Neuronal stem cell (in vitro differentiated cells): ENCODE data around the gene TBC1D22A.
A peak's percentile ranks its signal among the peaks of the same experiment; 100 is the strongest.

Experiments used
- DNase-seq: peaks from one replicate; pipeline ENCODE4 v3.0.0-alpha.2; 2013; ENCODE audit warnings: low spot score
- H2AFZ ChIP-seq: one replicate; pipeline ENCODE4 v1.6.1; 2013; ENCODE audit warnings: mild to moderate bottlenecking, low read length, inconsistent platforms
- H2AK5ac ChIP-seq: 2 replicates; pipeline ENCODE4 v1.6.1; 2013; ENCODE audit warnings: low read depth, mild to moderate bottlenecking, inconsistent platforms, low read length, moderate library complexity, mixed read lengths
- H2BK120ac ChIP-seq: 2 replicates; pipeline ENCODE4 v1.6.1; 2013; ENCODE audit warnings: low read depth, mild to moderate bottlenecking, inconsistent platforms, low read length, moderate library complexity, mixed read lengths
- H2BK12ac ChIP-seq: one replicate; pipeline ENCODE4 v1.6.1; 2013; ENCODE audit warnings: low read length, inconsistent platforms
- H2BK15ac ChIP-seq: 2 replicates; pipeline ENCODE4 v1.6.1; 2013; ENCODE audit warnings: mild to moderate bottlenecking, low read length, inconsistent platforms, mixed read lengths
- H2BK5ac ChIP-seq: one replicate; pipeline ENCODE4 v1.6.1; 2013; ENCODE audit warnings: inconsistent platforms, mild to moderate bottlenecking, low read length, moderate library complexity
- H3K14ac ChIP-seq: one replicate; pipeline ENCODE4 v1.6.1; 2013; ENCODE audit warnings: low read length, inconsistent platforms
- H3K18ac ChIP-seq: 2 replicates; pipeline ENCODE4 v1.6.1; 2013; ENCODE audit warnings: low read length, inconsistent platforms
- H3K23ac ChIP-seq: 2 replicates; pipeline ENCODE4 v1.6.1; 2013; ENCODE audit warnings: low read depth, mild to moderate bottlenecking, mixed read lengths, low read length, inconsistent platforms; ENCODE audit not compliant: poor library complexity
- H3K27ac ChIP-seq: replicated peaks from 3 replicates; pipeline ENCODE4 v1.5.1; 2013; ENCODE audit warnings: low read length, inconsistent platforms
- H3K27me3 ChIP-seq, 3 experiments: 2 replicates each; pipeline ENCODE4 v1.6.1; 2013; ENCODE audit warnings: low read length in 3 of 3, mild to moderate bottlenecking in 2 of 3, inconsistent platforms in 1 of 3, low read depth in 1 of 3, mixed read lengths in 1 of 3, moderate library complexity in 1 of 3; ENCODE audit not compliant: control insufficient read depth in 3 of 3, insufficient read depth in 3 of 3
- H3K36me3 ChIP-seq, 2 donors: replicated peaks in 1 of 2; 2 replicates each; pipeline ENCODE4 v1.6.1; 2013; ENCODE audit warnings: low read length in 2 of 2; ENCODE audit not compliant: control insufficient read depth in 2 of 2, insufficient read depth in 2 of 2
- H3K4ac ChIP-seq: 2 replicates; pipeline ENCODE4 v1.6.1; 2013; ENCODE audit warnings: inconsistent platforms, mild to moderate bottlenecking, low read length, moderate library complexity
- H3K4me1 ChIP-seq, 2 donors: 1 replicate in 1 of 2; 2 replicates in 1 of 2; pipeline ENCODE4 v1.6.1; 2013; ENCODE audit warnings: low read length in 2 of 2, low read depth in 1 of 2; ENCODE audit not compliant: control insufficient read depth in 2 of 2, insufficient read depth in 1 of 2
- H3K4me2 ChIP-seq: one replicate; pipeline ENCODE4 v1.6.1; 2013; ENCODE audit warnings: mild to moderate bottlenecking, low read length, inconsistent platforms; ENCODE audit not compliant: insufficient read depth, poor library complexity, severe bottlenecking
- H3K4me3 ChIP-seq, 2 donors: 2 replicates each; pipeline ENCODE4 v1.5.1; 2013; ENCODE audit warnings: low read length in 2 of 2, mild to moderate bottlenecking in 2 of 2, inconsistent platforms in 1 of 2, moderate library complexity in 1 of 2
- H3K79me1 ChIP-seq: one replicate; pipeline ENCODE4 v1.6.1; 2013; ENCODE audit warnings: low read depth, mild to moderate bottlenecking, inconsistent platforms, low read length, moderate library complexity
- H3K9ac ChIP-seq: one replicate; pipeline ENCODE4 v1.6.1; 2013; ENCODE audit warnings: mild to moderate bottlenecking, low read depth, low read length, inconsistent platforms; ENCODE audit not compliant: poor library complexity
- H3K9me3 ChIP-seq, 2 donors: replicated peaks in 1 of 2; 2 replicates each; pipeline versions ENCODE3 to v1.6.1; 2013; ENCODE audit warnings: low read length in 2 of 2, mild to moderate bottlenecking in 2 of 2, inconsistent platforms in 1 of 2, low read depth in 1 of 2, mixed read lengths in 1 of 2, moderate library complexity in 1 of 2; ENCODE audit not compliant: control insufficient read depth in 2 of 2, insufficient read depth in 1 of 2
- H4K8ac ChIP-seq: one replicate; pipeline ENCODE4 v1.6.1; 2013; ENCODE audit warnings: low read depth, mild to moderate bottlenecking, inconsistent platforms, low read length, moderate library complexity
- H4K91ac ChIP-seq: one replicate; pipeline ENCODE4 v1.6.1; 2013; ENCODE audit warnings: low read length, low read depth, mild to moderate bottlenecking, inconsistent platforms; ENCODE audit not compliant: poor library complexity
- WGBS, 2 donors: extraction: QIAGEN DNeasy Blood & Tissue Kit; methylation state at CpG; one replicate each; pipeline ENCODE4 v1.1.7; 2013; ENCODE audit warnings: missing lambda C conversion rate in 2 of 2, mixed read lengths in 1 of 2; ENCODE audit not compliant: insufficient read length in 2 of 2, insufficient replicate concordance in 1 of 2; ENCODE audit errors: extremely low coverage in 2 of 2; 5-methylcytosine and 5-hydroxymethylcytosine counted together

The TBC1D22A gene

GRCh38 chr22:46951973-46952372 is 189.5 kb downstream of the TBC1D22A start:
- Histone ChIP-seq H2BK5ac (no peak overlapping the region), H2BK12ac (no peak overlapping the region), H3K23ac (peak overlapping the region; percentile 25), H3K4me1 (peaks cover 9 to 12% of the 10 kb centered on the region in 2 donors), H3K14ac (no peak overlapping the region), H3K4me2 (no peak overlapping the region), H3K9me3 (no peaks in the 10 kb centered on the region), H3K9ac (no peak overlapping the region), H3K4me3 (no peak overlapping the region), H4K91ac (no peak overlapping the region), H3K18ac (no peak overlapping the region), H3K27me3 (no peaks in the 10 kb centered on the region), H2AFZ (no peak overlapping the region), H2AK5ac (no peak overlapping the region), H3K27ac (no peak overlapping the region), H2BK15ac (no peak overlapping the region), H3K36me3 (peaks cover 0 to 3% of the 10 kb centered on the region in 2 donors), H3K4ac (no peak overlapping the region), H3K79me1 (peaks cover 7% of the 10 kb centered on the region), H4K8ac (no peak overlapping the region), H2BK120ac (no peak overlapping the region)
- no peak for DNase-seq
- no CpG with 5 or more reads among the region's 7 CpGs for WGBS, 2 donors

- no peaks in the 10 kb centered on the region for H3K36me3 ChIP-seq
- no peak overlapping the region for H3K18ac ChIP-seq
- DNase-seq, result no peak
- no peak overlapping the region for H2AK5ac ChIP-seq
- no peak overlapping the region for H2BK15ac ChIP-seq
- H4K8ac ChIP-seq, result no peak overlapping the region
- H3K14ac ChIP-seq, result no peak overlapping the region
- H3K4me3 ChIP-seq, result no peak overlapping the region
- H3K9me3 ChIP-seq, result no peaks in the 10 kb centered on the region
- H3K9ac ChIP-seq, result no peak overlapping the region
- WGBS, 2 donors, result no CpG with 5 or more reads among the region's 18 CpGs
- peaks cover 2% of the 10 kb centered on the region for H3K79me1 ChIP-seq
- no peak overlapping the region for H2AFZ ChIP-seq
- H2BK12ac ChIP-seq, result no peak overlapping the region
- no peak overlapping the region for H3K23ac ChIP-seq
- H3K27ac ChIP-seq, result no peak overlapping the region
- H3K4me1 ChIP-seq, result peaks cover 13 to 14% of the 10 kb centered on the region in 2 donors
- H3K27me3 ChIP-seq, result no peaks in the 10 kb centered on the region
- H3K4ac ChIP-seq, result no peak overlapping the region
- H2BK5ac ChIP-seq, result no peak overlapping the region
- H4K91ac ChIP-seq, result no peak overlapping the region
- no peak overlapping the region for H3K4me2 ChIP-seq
- no peak overlapping the region for H2BK120ac ChIP-seq
These were observed 191.7 kb downstream of the TBC1D22A start for GRCh38 chr22:46953968-46954765.

- no peaks in the 10 kb centered on the region for H3K27me3 ChIP-seq
- no peak overlapping the region for H2BK15ac ChIP-seq
- H3K4ac ChIP-seq, result no peak overlapping the region
- H3K79me1 ChIP-seq, result peaks cover 2% of the 10 kb centered on the region
- no peak overlapping the region for H3K14ac ChIP-seq
- H2BK5ac ChIP-seq, result no peak overlapping the region
- H3K9ac ChIP-seq, result no peak overlapping the region
- H3K27ac ChIP-seq, result no peak overlapping the region
- no peak for DNase-seq
- no peak overlapping the region for H2BK120ac ChIP-seq
- no peak overlapping the region for H3K4me2 ChIP-seq
- H3K9me3 ChIP-seq, result no peaks in the 10 kb centered on the region
- no peak overlapping the region for H3K18ac ChIP-seq
- H2BK12ac ChIP-seq, result no peak overlapping the region
- no peak overlapping the region for H4K8ac ChIP-seq
- no peak overlapping the region for H2AK5ac ChIP-seq
- no peak overlapping the region for H4K91ac ChIP-seq
- no peak overlapping the region for H3K4me3 ChIP-seq
- H3K23ac ChIP-seq, result no peak overlapping the region
- no peaks in the 10 kb centered on the region for H3K36me3 ChIP-seq
- peaks cover 14 to 15% of the 10 kb centered on the region in 2 donors for H3K4me1 ChIP-seq
- WGBS, 2 donors, result no CpG with 5 or more reads among the region's 7 CpGs
- H2AFZ ChIP-seq, result no peak overlapping the region
These were observed 192.3 kb downstream of the TBC1D22A start for GRCh38 chr22:46954781-46955180.

- no peak overlapping the region for H2BK5ac ChIP-seq
- no peak overlapping the region for H3K14ac ChIP-seq
- H3K4me1 ChIP-seq, result peaks cover 14 to 15% of the 10 kb centered on the region in 2 donors
- no peak overlapping the region for H3K4me3 ChIP-seq
- no peak overlapping the region for H3K23ac ChIP-seq
- H2BK120ac ChIP-seq, result no peak overlapping the region
- no peak for DNase-seq
- H2AK5ac ChIP-seq, result no peak overlapping the region
- no peak overlapping the region for H2BK12ac ChIP-seq
- H4K91ac ChIP-seq, result no peak overlapping the region
- H3K4me2 ChIP-seq, result no peak overlapping the region
- WGBS, 2 donors, result no CpG with 5 or more reads among the region's 19 CpGs
- no peaks in the 10 kb centered on the region for H3K36me3 ChIP-seq
- H2AFZ ChIP-seq, result no peak overlapping the region
- no peaks in the 10 kb centered on the region for H3K9me3 ChIP-seq
- no peaks in the 10 kb centered on the region for H3K27me3 ChIP-seq
- no peak overlapping the region for H3K27ac ChIP-seq
- no peak overlapping the region for H3K18ac ChIP-seq
- H4K8ac ChIP-seq, result no peak overlapping the region
- H2BK15ac ChIP-seq, result no peak overlapping the region
- no peak overlapping the region for H3K4ac ChIP-seq
- no peak overlapping the region for H3K9ac ChIP-seq
- H3K79me1 ChIP-seq, result no peaks in the 10 kb centered on the region
These were observed 194.2 kb downstream of the TBC1D22A start for GRCh38 chr22:46956498-46957215.
